ENCODE measurements around the gene LIPI. TPM values are rescaled to one million over a fixed set of nuclear protein-coding genes. Genes with fewer than 3 reads are reported as not detected.

LIPI gene
- total RNA-seq, 1 experiment from 2014 or later = not detected

DNA sequence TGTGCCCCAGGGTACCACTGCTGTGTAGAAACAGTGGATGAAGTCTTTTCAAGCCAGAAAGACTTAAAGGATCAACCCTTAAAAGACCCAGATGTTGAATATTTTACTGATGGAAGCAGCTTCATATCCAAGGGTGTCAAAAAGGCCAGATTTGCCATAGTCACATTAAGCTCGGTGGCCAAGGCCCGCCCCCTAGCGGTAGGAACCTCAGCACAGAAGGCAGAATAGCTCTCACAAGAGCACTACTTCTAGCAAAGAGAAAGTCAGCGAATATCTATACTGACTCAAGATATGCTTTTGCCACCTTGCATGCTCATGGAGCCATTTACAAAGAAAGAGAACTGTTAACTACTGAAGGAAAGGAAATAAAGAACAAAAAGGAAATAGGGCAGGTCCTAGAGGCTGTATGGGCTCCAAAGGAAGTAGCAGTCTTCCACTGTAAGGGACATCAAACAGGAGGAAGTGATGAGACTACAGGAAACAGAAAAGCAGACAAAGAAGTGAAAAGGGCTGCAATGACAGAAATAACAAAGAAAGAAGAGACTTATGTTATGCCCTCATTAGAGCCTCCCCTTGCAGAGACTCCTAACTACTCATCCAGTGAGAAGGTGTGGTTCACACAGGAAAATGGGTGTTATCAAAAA is 90.5 kb downstream of the LIPI start:
- CTCF ChIA-PET = no interaction called here
- H3K9me3 ChIP-seq = no peaks in the 10 kb centered on the region
- intact Hi-C loops (cut with micrococcal nuclease; ENCODE audit: unreplicated experiment) = no loop called here

DNA sequence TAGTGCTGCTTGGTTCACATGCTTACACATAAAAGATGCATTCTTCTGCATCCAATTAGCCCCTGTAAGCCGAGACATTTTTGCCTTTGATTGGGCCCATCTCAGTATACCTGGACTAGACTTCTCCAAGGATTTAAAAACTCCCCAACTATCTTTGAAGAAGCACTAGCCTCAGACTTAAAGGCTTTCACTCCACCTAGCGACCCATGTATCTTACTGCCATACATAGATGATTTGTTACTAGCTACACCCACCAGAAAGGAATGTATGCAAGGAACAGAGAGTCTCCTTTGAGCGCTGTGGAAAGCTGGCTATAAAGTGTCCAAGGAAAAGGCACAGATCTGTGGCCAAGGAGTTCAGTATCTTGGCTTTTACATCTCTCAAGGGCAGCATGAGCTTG is 91.7 kb downstream of the LIPI start:
- Histone ChIP-seq H3K4me1 (0 out of 2 replicates have a peak, but pooled peaks cover 2% of the 10 kb centered on the region), H3K36me3 (ENCODE audit: control insufficient read depth, insufficient read depth, low read length) (no peaks in the 10 kb centered on the region), H3K27me3 (replicated peaks; ENCODE audit: control insufficient read depth, insufficient read depth, low read length) (no peaks in the 10 kb centered on the region), H3K4me3 (ENCODE audit: low read depth, low read length) (no peak overlapping the region), H3K9me3 (no peaks in the 10 kb centered on the region)
- H3K4me3 Mint-ChIP-seq (ENCODE audit: unreplicated experiment) = no peak overlapping the region
- BruUV-seq (replicated peaks) = no TSS peak
- ChIA-PET CTCF (no interaction called here), POLR2A (no interaction called here)
- no peak for DNase-seq
- TF ChIP-seq, protein P1, sequence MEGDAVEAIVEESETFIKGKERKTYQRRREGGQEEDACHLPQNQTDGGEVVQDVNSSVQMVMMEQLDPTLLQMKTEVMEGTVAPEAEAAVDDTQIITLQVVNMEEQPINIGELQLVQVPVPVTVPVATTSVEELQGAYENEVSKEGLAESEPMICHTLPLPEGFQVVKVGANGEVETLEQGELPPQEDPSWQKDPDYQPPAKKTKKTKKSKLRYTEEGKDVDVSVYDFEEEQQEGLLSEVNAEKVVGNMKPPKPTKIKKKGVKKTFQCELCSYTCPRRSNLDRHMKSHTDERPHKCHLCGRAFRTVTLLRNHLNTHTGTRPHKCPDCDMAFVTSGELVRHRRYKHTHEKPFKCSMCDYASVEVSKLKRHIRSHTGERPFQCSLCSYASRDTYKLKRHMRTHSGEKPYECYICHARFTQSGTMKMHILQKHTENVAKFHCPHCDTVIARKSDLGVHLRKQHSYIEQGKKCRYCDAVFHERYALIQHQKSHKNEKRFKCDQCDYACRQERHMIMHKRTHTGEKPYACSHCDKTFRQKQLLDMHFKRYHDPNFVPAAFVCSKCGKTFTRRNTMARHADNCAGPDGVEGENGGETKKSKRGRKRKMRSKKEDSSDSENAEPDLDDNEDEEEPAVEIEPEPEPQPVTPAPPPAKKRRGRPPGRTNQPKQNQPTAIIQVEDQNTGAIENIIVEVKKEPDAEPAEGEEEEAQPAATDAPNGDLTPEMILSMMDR (IDR thresholded peaks at IDR 0.05; ENCODE audit: insufficient read depth in 1 of 2, low read depth in 1 of 2, low read length in 1 of 2, severe bottlenecking in 1 of 2, unreplicated experiment in 1 of 2) = peak in 1 of 2 experiments; percentile 38
- no peak overlapping the region for H3K27ac Mint-ChIP-seq (ENCODE audit: unreplicated experiment)
- intact Hi-C loops (cut with micrococcal nuclease; ENCODE audit: unreplicated experiment) = no loop called here
- no peaks in the 10 kb centered on the region for H3K36me3 Mint-ChIP-seq (ENCODE audit: insufficient read depth, unreplicated experiment)
- H3K4me1 Mint-ChIP-seq (ENCODE audit: low read depth, unreplicated experiment) = peaks cover 3% of the 10 kb centered on the region
- no peaks in the 10 kb centered on the region for H3K27me3 Mint-ChIP-seq (ENCODE audit: insufficient read depth, unreplicated experiment)
- peaks cover 11% of the 10 kb centered on the region for H3K9me3 Mint-ChIP-seq (ENCODE audit: unreplicated experiment)

More for the DNA sequence above, 90.5 kb downstream of the LIPI start:
- H3K36me3 Mint-ChIP-seq (ENCODE audit: insufficient read depth, unreplicated experiment) = no peaks in the 10 kb centered on the region
- peaks cover 6% of the 10 kb centered on the region for H3K4me1 Mint-ChIP-seq (ENCODE audit: low read depth, unreplicated experiment)
- TF ChIP-seq, protein P1 (IDR thresholded peaks at IDR 0.05; ENCODE audit: insufficient read depth in 1 of 2, low read depth in 1 of 2, low read length in 1 of 2, severe bottlenecking in 1 of 2, unreplicated experiment in 1 of 2) = peak; percentile 44 to 50
- H3K4me3 ChIP-seq (ENCODE audit: low read depth, low read length) = no peak overlapping the region
- BruUV-seq (replicated peaks) = no TSS peak
- no peaks in the 10 kb centered on the region for H3K27me3 Mint-ChIP-seq (ENCODE audit: insufficient read depth, unreplicated experiment)
- no peaks in the 10 kb centered on the region for H3K36me3 ChIP-seq (ENCODE audit: control insufficient read depth, insufficient read depth, low read length)
- peaks cover 16% of the 10 kb centered on the region for H3K9me3 Mint-ChIP-seq (ENCODE audit: unreplicated experiment)
- no peak overlapping the region for H3K27ac Mint-ChIP-seq (ENCODE audit: unreplicated experiment)
- peak in 1 of 2 experiments; percentile 53 for DNase-seq
- no peak overlapping the region for H3K4me3 Mint-ChIP-seq (ENCODE audit: unreplicated experiment)
- POLR2A ChIA-PET = no interaction called here
- H3K27me3 ChIP-seq (replicated peaks; ENCODE audit: control insufficient read depth, insufficient read depth, low read length) = no peaks in the 10 kb centered on the region
- H3K4me1 ChIP-seq = 0 out of 2 replicates have a peak, but pooled peaks cover 5% of the 10 kb centered on the region

DNA sequence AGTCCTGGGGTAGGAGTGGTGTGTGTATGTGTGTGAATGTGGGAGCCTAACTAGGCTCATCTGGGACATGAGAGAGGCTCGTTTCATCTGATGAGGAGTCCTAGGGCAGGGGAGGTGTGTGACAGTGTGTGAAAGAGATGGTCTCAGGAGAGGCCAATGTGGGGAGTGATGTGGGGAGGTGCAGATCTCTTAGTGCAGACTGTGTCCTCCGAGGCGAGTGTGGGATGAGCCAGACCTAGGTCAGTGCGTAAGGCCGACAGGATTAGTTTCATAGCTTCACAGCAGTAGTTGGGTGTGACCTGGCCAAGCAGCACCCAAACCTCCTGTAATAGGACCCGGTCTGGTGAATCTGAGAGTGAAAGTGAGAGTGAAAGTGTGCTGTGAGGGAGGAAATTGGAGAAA is 94.7 kb downstream of the LIPI start:
- no peak for DNase-seq
- TF ChIP-seq, protein P1 (IDR thresholded peaks at IDR 0.05; ENCODE audit: insufficient read depth in 1 of 2, low read depth in 1 of 2, low read length in 1 of 2, severe bottlenecking in 1 of 2, unreplicated experiment in 1 of 2) = no peak
- Mint-ChIP-seq H3K27ac (ENCODE audit: unreplicated experiment) (no peak overlapping the region), H3K4me1 (ENCODE audit: low read depth, unreplicated experiment) (no peaks in the 10 kb centered on the region), H3K9me3 (ENCODE audit: unreplicated experiment) (no peaks in the 10 kb centered on the region), H3K27me3 (ENCODE audit: insufficient read depth, unreplicated experiment) (no peaks in the 10 kb centered on the region), H3K36me3 (ENCODE audit: insufficient read depth, unreplicated experiment) (no peaks in the 10 kb centered on the region), H3K4me3 (ENCODE audit: unreplicated experiment) (no peak overlapping the region)
- Histone ChIP-seq H3K4me3 (ENCODE audit: low read depth, low read length) (no peak overlapping the region), H3K9me3 (no peaks in the 10 kb centered on the region), H3K27me3 (replicated peaks; ENCODE audit: control insufficient read depth, insufficient read depth, low read length) (no peaks in the 10 kb centered on the region), H3K4me1 (0 out of 2 replicates have a peak, but pooled peaks cover 8% of the 10 kb centered on the region), H3K36me3 (ENCODE audit: control insufficient read depth, insufficient read depth, low read length) (no peaks in the 10 kb centered on the region)
- ChIA-PET POLR2A (no interaction called here), CTCF (no interaction called here)
- intact Hi-C loops (cut with micrococcal nuclease; ENCODE audit: unreplicated experiment) = no loop called here
- no TSS peak for BruUV-seq (replicated peaks)
